Stimulated activated CD8-positive, alpha-beta memory T cell treated with anti-CD3 and anti-CD28 coated beads, Interleukin-7, amount 100 ng/mL, for 48 hours (primary cell): ENCODE data around the gene RNF213.

Source experiments
- DNase-seq, 2 donors: peaks; one replicate each; pipeline ENCODE4 v3.0.0-alpha.2; 2020; ENCODE audit warnings: low read depth in 1 of 2; ENCODE audit errors: extremely low read depth in 1 of 2

RNF213 gene

GRCh38 chr17:80346498-80347275 lies 86.0 kb downstream of the RNF213 start:
- DNase-seq = no peak

GRCh38 chr17:80347536-80347935 lies 86.9 kb downstream of the RNF213 start:
- DNase-seq = no peak

GRCh38 chr17:80347948-80348351 lies 87.3 kb downstream of the RNF213 start:
- DNase-seq = no peak

GRCh38 chr17:80348551-80349150 lies 88.0 kb downstream of the RNF213 start:
- DNase-seq = no peak

- no peak for DNase-seq
Measured at GRCh38 chr17:80349151-80349651, 88.5 kb downstream of the RNF213 start.

GRCh38 chr17:80349751-80350150 lies 89.1 kb downstream of the RNF213 start:
- no peak for DNase-seq

GRCh38 chr17:80352216-80352895 lies 91.7 kb downstream of the RNF213 start:
- no peak for DNase-seq

GRCh38 chr17:80352991-80353665 lies 92.5 kb downstream of the RNF213 start:
- no peak for DNase-seq

- DNase-seq = no peak
Measured at GRCh38 chr17:80353718-80354275, 93.1 kb downstream of the RNF213 start.

GRCh38 chr17:80354336-80354735 lies 93.7 kb downstream of the RNF213 start:
- no peak for DNase-seq

- DNase-seq = no peak
Measured at GRCh38 chr17:80356231-80356856, 95.7 kb downstream of the RNF213 start.

- no peak for DNase-seq
Measured at GRCh38 chr17:80358131-80358530, 97.5 kb downstream of the RNF213 start.

- no peak for DNase-seq
Measured at GRCh38 chr17:80358861-80359260, 98.2 kb downstream of the RNF213 start.

- no peak for DNase-seq
Measured at GRCh38 chr17:80359422-80360110, 98.9 kb downstream of the RNF213 start.

GRCh38 chr17:80360396-80360795 lies 99.7 kb downstream of the RNF213 start:
- no peak for DNase-seq

GRCh38 chr17:80361495-80362220 lies 101.0 kb downstream of the RNF213 start:
- no peak for DNase-seq

- no peak for DNase-seq
Measured at GRCh38 chr17:80362428-80363119, 101.9 kb downstream of the RNF213 start.

GRCh38 chr17:80363120-80363515 lies 102.5 kb downstream of the RNF213 start:
- DNase-seq = no peak
